Mesendoderm (in vitro differentiated cells): ENCODE results near the gene ALDH1L1.

Experiments used
- DNase-seq: peaks from one replicate; pipeline ENCODE4 v3.0.0; 2013
- H2AK5ac ChIP-seq: 2 replicates; pipeline ENCODE4 v1.6.1; 2013; ENCODE audit warnings: low read length, inconsistent platforms
- H2BK120ac ChIP-seq: 2 replicates; pipeline ENCODE4 v1.6.1; 2013; ENCODE audit warnings: low read depth, mild to moderate bottlenecking, low read length, moderate library complexity, mixed read lengths
- H2BK15ac ChIP-seq: replicated peaks from 2 replicates; pipeline ENCODE4 v1.6.1; 2013; ENCODE audit warnings: low read depth, mild to moderate bottlenecking, moderate library complexity
- H2BK5ac ChIP-seq: 2 replicates; pipeline ENCODE4 v1.6.1; 2013; ENCODE audit warnings: low read length, inconsistent platforms
- H3K18ac ChIP-seq: 2 replicates; pipeline ENCODE4 v1.6.1; 2013; ENCODE audit warnings: mild to moderate bottlenecking, low read length, mixed read lengths
- H3K23ac ChIP-seq: one replicate; pipeline ENCODE4 v1.6.1; 2013; ENCODE audit warnings: low read length
- H3K27ac ChIP-seq: 2 replicates; pipeline ENCODE4 v1.5.1; 2013; ENCODE audit warnings: low read depth, mild to moderate bottlenecking, inconsistent platforms, low read length, moderate library complexity
- H3K27me3 ChIP-seq: 2 replicates; pipeline ENCODE4 v1.6.1; 2013; ENCODE audit warnings: low read length, control low read depth, mild to moderate bottlenecking, inconsistent platforms; ENCODE audit not compliant: insufficient read depth, poor library complexity
- H3K36me3 ChIP-seq: 2 replicates; pipeline ENCODE4 v1.6.1; 2013; ENCODE audit warnings: low read length, inconsistent platforms; ENCODE audit not compliant: control insufficient read depth, insufficient read depth
- H3K4ac ChIP-seq: one replicate; pipeline ENCODE4 v1.6.1; 2013; ENCODE audit warnings: low read depth, mild to moderate bottlenecking, low read length, moderate library complexity
- H3K4me1 ChIP-seq: 2 replicates; pipeline ENCODE4 v1.6.1; 2013; ENCODE audit warnings: low read depth, low read length, inconsistent platforms; ENCODE audit not compliant: control insufficient read depth
- H3K4me2 ChIP-seq: 2 replicates; pipeline ENCODE4 v1.6.1; 2013; ENCODE audit warnings: low read length
- H3K4me3 ChIP-seq: 2 replicates; pipeline ENCODE4 v1.5.1; 2013; ENCODE audit warnings: mild to moderate bottlenecking, low read length
- H3K56ac ChIP-seq: one replicate; pipeline ENCODE4 v1.6.1; 2013; ENCODE audit warnings: low read length
- H3K79me1 ChIP-seq: 2 replicates; pipeline ENCODE4 v1.6.1; 2013; ENCODE audit warnings: low read length, inconsistent platforms
- H3K79me2 ChIP-seq: 2 replicates; pipeline ENCODE4 v1.6.1; 2013; ENCODE audit warnings: mild to moderate bottlenecking, low read length; ENCODE audit not compliant: control insufficient read depth, insufficient read depth
- H3K9ac ChIP-seq: 2 replicates; pipeline ENCODE4 v1.6.1; 2013; ENCODE audit warnings: low read length, inconsistent platforms
- H4K5ac ChIP-seq: one replicate; pipeline ENCODE4 v1.6.1; 2013; ENCODE audit warnings: low read length
- H4K8ac ChIP-seq: one replicate; pipeline ENCODE4 v1.6.1; 2013; ENCODE audit warnings: low read depth, mild to moderate bottlenecking, control low read depth, low read length, moderate library complexity
- WGBS: extraction: QIAGEN DNeasy Blood & Tissue Kit; methylation state at CpG from one replicate; pipeline ENCODE4 v1.1.7; 2013; ENCODE audit warnings: low lambda C conversion rate, missing lambda C conversion rate; ENCODE audit not compliant: insufficient coverage; ENCODE audit errors: extremely low coverage; 5-methylcytosine and 5-hydroxymethylcytosine counted together

Gene ALDH1L1

DNA sequence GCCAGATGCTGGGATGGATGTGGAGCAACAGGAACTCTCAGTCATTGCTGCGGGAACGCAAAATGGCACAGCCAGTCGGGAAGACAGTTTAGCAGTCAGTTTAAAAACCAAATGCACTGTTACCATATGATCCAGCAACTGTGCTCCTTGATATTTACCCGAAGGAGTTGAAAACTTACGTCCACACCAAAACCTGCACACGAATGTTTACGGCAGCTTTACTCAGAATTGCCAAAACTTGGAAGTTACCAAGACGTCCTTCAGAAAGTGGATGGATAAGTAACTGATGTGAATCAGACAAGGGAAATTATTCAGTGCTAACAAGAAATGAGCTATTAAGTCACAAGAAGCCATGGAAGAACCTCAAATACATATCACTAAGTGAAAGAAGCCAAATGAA is 60.4 kb downstream of the ALDH1L1 start:
- Histone ChIP-seq H4K5ac (no peak overlapping the region), H3K27me3 (no peaks in the 10 kb centered on the region), H4K8ac (no peak overlapping the region), H3K79me1 (no peaks in the 10 kb centered on the region), H3K9ac (no peak overlapping the region), H3K79me2 (no peaks in the 10 kb centered on the region), H3K23ac (no peak overlapping the region), H3K4me1 (no peaks in the 10 kb centered on the region), H3K18ac (no peak overlapping the region), H2BK5ac (no peak overlapping the region), H3K27ac (no peak overlapping the region), H3K4ac (no peak overlapping the region), H2BK120ac (no peak overlapping the region), H3K36me3 (no peaks in the 10 kb centered on the region), H2BK15ac (no peak overlapping the region), H3K4me2 (no peak overlapping the region), H3K56ac (no peak overlapping the region), H2AK5ac (no peak overlapping the region), H3K4me3 (no peak overlapping the region)
- no peak for DNase-seq
- no CpG with 5 or more reads among the region's 8 CpGs for WGBS

DNA sequence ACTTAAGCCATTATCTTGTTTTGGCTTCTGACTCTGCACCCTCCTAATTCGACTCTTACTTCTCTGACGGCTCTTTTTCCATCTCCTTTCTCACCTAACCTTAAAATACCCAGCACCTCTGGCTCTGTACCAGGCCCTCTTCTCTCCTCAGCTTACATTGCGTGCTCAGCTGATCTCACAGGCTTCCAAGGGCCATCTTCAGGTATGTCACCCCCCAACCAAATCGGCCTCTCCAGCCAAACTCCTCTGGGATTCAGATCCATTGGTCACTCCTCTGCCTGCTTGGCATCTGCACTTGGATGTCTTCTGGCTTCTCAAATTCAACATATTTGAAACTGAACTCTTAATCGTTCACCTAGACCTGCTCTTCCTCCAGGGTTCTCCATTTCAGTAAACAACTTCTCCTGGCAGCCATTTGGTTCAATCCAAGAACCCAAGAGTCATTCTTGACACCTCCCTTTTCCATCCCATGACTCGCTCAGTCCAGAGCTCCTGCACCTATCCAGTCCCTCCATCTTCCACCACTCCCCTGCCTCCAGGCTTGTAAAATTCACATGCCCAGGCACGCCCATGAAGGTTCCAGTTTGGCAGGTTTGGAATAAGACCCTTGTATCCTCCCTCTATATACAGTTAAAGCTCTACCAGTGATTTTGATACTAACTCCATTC is 61.2 kb downstream of the ALDH1L1 start:
- no peak overlapping the region for H3K4ac ChIP-seq
- no peaks in the 10 kb centered on the region for H3K79me1 ChIP-seq
- no peak overlapping the region for H2BK5ac ChIP-seq
- no peak overlapping the region for H3K56ac ChIP-seq
- no peak overlapping the region for H3K4me2 ChIP-seq
- H3K79me2 ChIP-seq = no peaks in the 10 kb centered on the region
- H4K5ac ChIP-seq = no peak overlapping the region
- no peaks in the 10 kb centered on the region for H3K4me1 ChIP-seq
- no peak for DNase-seq
- no peaks in the 10 kb centered on the region for H3K36me3 ChIP-seq
- H3K9ac ChIP-seq = no peak overlapping the region
- no peak overlapping the region for H2BK120ac ChIP-seq
- no peak overlapping the region for H3K4me3 ChIP-seq
- no peak overlapping the region for H3K27ac ChIP-seq
- no peak overlapping the region for H2BK15ac ChIP-seq
- no CpG with 5 or more reads among the region's 7 CpGs for WGBS
- no peak overlapping the region for H4K8ac ChIP-seq
- no peak overlapping the region for H3K18ac ChIP-seq
- no peaks in the 10 kb centered on the region for H3K27me3 ChIP-seq
- H3K23ac ChIP-seq = no peak overlapping the region
- H2AK5ac ChIP-seq = no peak overlapping the region

DNA sequence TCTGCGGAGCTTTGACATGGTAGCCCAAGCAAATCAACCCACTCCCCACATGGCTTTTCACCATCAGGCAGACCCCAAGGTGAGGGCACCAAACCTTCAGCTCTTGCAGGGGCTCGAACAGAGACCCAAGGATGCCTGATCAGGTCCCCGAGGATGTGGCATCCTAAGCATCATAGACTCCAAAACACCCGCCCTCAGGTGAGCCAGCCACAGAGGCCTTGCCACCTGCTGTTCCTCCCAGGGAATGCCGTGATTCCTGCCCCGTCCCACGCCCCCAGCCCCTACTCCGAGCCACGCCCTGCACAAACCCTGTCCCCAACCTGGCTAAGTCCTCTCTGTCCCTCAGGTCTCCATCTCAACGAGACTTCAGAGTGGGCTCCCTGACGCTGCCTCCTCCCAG is 61.8 kb downstream of the ALDH1L1 start:
- H3K56ac ChIP-seq = no peak overlapping the region
- no peak overlapping the region for H3K27ac ChIP-seq
- H3K79me1 ChIP-seq = no peaks in the 10 kb centered on the region
- DNase-seq = no peak
- H2BK5ac ChIP-seq = no peak overlapping the region
- no peaks in the 10 kb centered on the region for H3K79me2 ChIP-seq
- no CpG with 5 or more reads among the region's 11 CpGs for WGBS
- H3K4me3 ChIP-seq = no peak overlapping the region
- no peak overlapping the region for H3K4me2 ChIP-seq
- H4K8ac ChIP-seq = no peak overlapping the region
- no peaks in the 10 kb centered on the region for H3K4me1 ChIP-seq
- H3K27me3 ChIP-seq = no peaks in the 10 kb centered on the region
- no peaks in the 10 kb centered on the region for H3K36me3 ChIP-seq
- no peak overlapping the region for H3K23ac ChIP-seq
- no peak overlapping the region for H2BK15ac ChIP-seq
- H2AK5ac ChIP-seq = no peak overlapping the region
- H3K9ac ChIP-seq = no peak overlapping the region
- H4K5ac ChIP-seq = no peak overlapping the region
- H3K18ac ChIP-seq = no peak overlapping the region
- H2BK120ac ChIP-seq = no peak overlapping the region
- no peak overlapping the region for H3K4ac ChIP-seq

DNA sequence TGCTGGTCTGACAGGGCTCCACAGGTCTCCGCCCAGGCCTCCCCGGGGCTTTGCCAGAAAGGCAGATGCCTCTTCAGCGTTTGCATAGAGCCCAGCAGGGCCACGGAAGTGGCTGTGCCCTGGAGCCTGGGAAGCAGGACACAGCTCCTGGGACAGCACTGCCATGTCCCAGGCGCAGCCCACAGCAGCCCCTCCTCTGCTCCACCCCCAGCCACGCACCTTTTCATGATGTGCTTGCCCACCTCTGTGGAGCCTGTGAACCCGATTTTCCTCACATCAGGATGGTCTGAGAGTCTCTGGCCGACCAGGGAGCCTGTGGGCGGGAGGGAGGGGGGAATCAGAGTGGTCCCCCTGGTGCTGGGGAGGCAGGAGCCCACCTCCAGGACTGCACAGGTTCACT is 62.6 kb downstream of the ALDH1L1 start:
- no peak overlapping the region for H3K56ac ChIP-seq
- H3K27me3 ChIP-seq = no peaks in the 10 kb centered on the region
- H3K4ac ChIP-seq = no peak overlapping the region
- no peak overlapping the region for H4K8ac ChIP-seq
- H3K9ac ChIP-seq = no peak overlapping the region
- H3K18ac ChIP-seq = no peak overlapping the region
- no peak overlapping the region for H3K27ac ChIP-seq
- no peak overlapping the region for H3K4me3 ChIP-seq
- DNase-seq = no peak
- no peak overlapping the region for H3K23ac ChIP-seq
- no peaks in the 10 kb centered on the region for H3K79me2 ChIP-seq
- H2BK5ac ChIP-seq = no peak overlapping the region
- H3K4me2 ChIP-seq = no peak overlapping the region
- H2BK15ac ChIP-seq = no peak overlapping the region
- no CpG with 5 or more reads among the region's 9 CpGs for WGBS
- H4K5ac ChIP-seq = no peak overlapping the region
- H3K4me1 ChIP-seq = no peaks in the 10 kb centered on the region
- no peak overlapping the region for H2BK120ac ChIP-seq
- H3K36me3 ChIP-seq = no peaks in the 10 kb centered on the region
- H3K79me1 ChIP-seq = no peaks in the 10 kb centered on the region
- no peak overlapping the region for H2AK5ac ChIP-seq

DNA sequence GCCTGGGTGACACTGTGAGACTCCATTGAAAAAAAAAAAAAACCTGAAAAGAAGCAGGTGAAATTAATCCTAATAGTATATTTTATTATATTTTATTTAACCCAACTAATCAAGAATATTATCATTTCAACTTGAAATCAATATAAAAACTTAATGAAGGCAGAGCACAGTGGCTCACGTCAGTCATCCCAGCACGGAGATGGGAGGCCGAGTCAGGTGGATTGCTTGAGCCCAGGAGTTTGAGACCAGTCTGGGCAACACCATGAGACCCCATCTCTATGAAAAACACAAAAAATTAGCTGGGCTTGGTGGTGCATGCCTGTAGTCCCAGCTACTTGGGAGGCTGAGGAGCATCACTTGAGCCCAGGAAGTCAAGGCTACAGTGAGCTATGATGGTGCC is 63.2 kb downstream of the ALDH1L1 start:
- Histone ChIP-seq H3K4me3 (no peak overlapping the region), H2BK120ac (no peak overlapping the region), H4K5ac (no peak overlapping the region), H3K27me3 (no peaks in the 10 kb centered on the region), H3K79me2 (no peaks in the 10 kb centered on the region), H2AK5ac (no peak overlapping the region), H4K8ac (no peak overlapping the region), H3K23ac (no peak overlapping the region), H3K4me2 (no peak overlapping the region), H3K9ac (no peak overlapping the region), H3K27ac (no peak overlapping the region), H3K4ac (no peak overlapping the region), H3K36me3 (no peaks in the 10 kb centered on the region), H2BK5ac (no peak overlapping the region), H3K56ac (no peak overlapping the region), H3K79me1 (no peaks in the 10 kb centered on the region), H2BK15ac (no peak overlapping the region), H3K18ac (no peak overlapping the region), H3K4me1 (no peaks in the 10 kb centered on the region)
- WGBS = no CpG with 5 or more reads among the region's 3 CpGs
- no peak for DNase-seq

DNA sequence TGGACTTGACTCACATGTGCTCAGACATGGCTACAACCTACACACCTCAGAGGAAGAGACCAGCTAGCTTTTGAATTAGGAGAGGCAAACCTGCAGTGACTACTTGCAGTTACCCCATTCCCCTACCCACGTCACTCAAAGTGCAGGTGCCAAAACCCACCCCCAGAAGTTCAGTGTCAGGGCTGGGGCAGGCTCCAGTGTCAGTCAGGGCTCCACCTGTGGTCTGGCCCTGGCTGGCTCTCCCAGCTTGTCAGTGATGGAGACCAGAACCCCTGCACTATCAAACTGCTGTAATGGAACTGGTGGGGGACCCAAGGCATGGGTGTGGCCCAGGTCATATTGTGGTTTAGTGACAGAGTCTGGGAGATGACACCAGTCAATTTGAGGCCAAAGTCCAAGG is 63.9 kb downstream of the ALDH1L1 start:
- Histone ChIP-seq H3K4me3 (no peak overlapping the region), H2BK120ac (no peak overlapping the region), H2BK15ac (no peak overlapping the region), H3K56ac (no peak overlapping the region), H2AK5ac (no peak overlapping the region), H3K27ac (no peak overlapping the region), H3K4ac (no peak overlapping the region), H3K4me2 (no peak overlapping the region), H4K5ac (no peak overlapping the region), H3K9ac (no peak overlapping the region), H3K4me1 (no peaks in the 10 kb centered on the region), H3K23ac (no peak overlapping the region), H4K8ac (no peak overlapping the region), H3K27me3 (no peaks in the 10 kb centered on the region), H2BK5ac (no peak overlapping the region), H3K79me2 (no peaks in the 10 kb centered on the region), H3K18ac (no peak overlapping the region), H3K79me1 (no peaks in the 10 kb centered on the region), H3K36me3 (no peaks in the 10 kb centered on the region)
- WGBS = no CpG with 5 or more reads among the region's 1 CpG
- no peak for DNase-seq
